ENCODE measurements around the gene GLI3. TPM values are rescaled to one million over a fixed set of nuclear protein-coding genes. Genes with fewer than 3 reads are reported as not detected.
A peak's percentile ranks its signal among the peaks of the same experiment; 100 is the strongest.

The GLI3 gene
- total RNA-seq, 4 donors from 2014 or later: 3.0 to 9.0 (median 4.2) TPM

- H3K27me3 ChIP-seq: no peaks in the 10 kb centered on the region
- TF ChIP-seq CTCF (IDR thresholded peaks at IDR 0.05): no peak
- TF ChIP-seq POLR2A (IDR thresholded peaks at IDR 0.05): no peak
- 75 to 84% methylated on average over 5 of the region's 5 CpGs for WGBS, 2 donors
- DNase-seq: no peak
- H3K4me3 ChIP-seq: no peak overlapping the region
- H3K9me3 ChIP-seq: no peaks in the 10 kb centered on the region
- no peak overlapping the region for H3K27ac ChIP-seq
- H3K36me3 ChIP-seq: no peaks in the 10 kb centered on the region
- peaks cover 0 to 9% (median 0%) of the 10 kb centered on the region in 3 donors for H3K4me1 ChIP-seq
- intact Hi-C loops (cut with DNase I): no loop called here
Measured at GRCh38 chr7:41918597-41918996, 318.4 kb downstream of the GLI3 start.

DNA sequence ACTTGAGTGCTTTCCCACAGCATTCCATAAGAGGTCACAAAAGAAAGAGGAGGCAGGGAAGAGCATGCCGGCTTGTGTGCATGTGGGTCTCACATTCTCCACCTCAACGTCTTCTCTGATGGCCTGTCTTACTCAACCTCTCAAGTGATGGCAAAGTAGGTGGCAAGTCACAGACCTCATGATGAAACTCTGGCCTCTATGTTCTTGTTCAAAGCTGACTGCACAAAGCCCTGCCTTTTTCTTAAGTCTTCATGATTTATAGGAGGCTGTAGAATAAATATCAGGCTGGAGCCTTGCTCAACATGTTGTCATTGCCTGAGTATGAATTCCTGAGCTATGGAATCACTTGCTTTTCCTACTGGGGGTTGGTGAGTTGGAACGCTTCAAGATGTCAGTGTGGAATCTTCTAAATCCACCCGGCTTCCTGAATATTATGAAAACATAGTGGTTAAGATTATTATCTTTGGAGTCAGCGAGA lies 320.5 kb downstream of the GLI3 start:
- Histone ChIP-seq H3K4me3 (no peak overlapping the region), H3K27me3 (no peaks in the 10 kb centered on the region), H3K36me3 (no peaks in the 10 kb centered on the region), H3K27ac (peak overlapping the region in 3 of 4 donors; percentile 58 to 63 (median 62)), H3K4me1 (peaks cover 0 to 9% (median 0%) of the 10 kb centered on the region in 3 donors), H3K9me3 (no peaks in the 10 kb centered on the region)
- DNase-seq: no peak
- TF ChIP-seq POLR2A (IDR thresholded peaks at IDR 0.05): no peak
- no peak for TF ChIP-seq CTCF (IDR thresholded peaks at IDR 0.05)
- intact Hi-C loops (cut with DNase I): no loop called here
- WGBS, 2 donors: 42 to 53% methylated on average over 5 of the region's 5 CpGs

GRCh38 chr7:41915871-41916270 lies 321.1 kb downstream of the GLI3 start:
- no peak overlapping the region for H3K4me3 ChIP-seq
- WGBS, 2 donors: 67 to 95% methylated on average over 1 of the region's 1 CpG
- H3K4me1 ChIP-seq: peaks cover 0 to 9% (median 0%) of the 10 kb centered on the region in 3 donors
- TF ChIP-seq POLR2A (IDR thresholded peaks at IDR 0.05): no peak
- TF ChIP-seq CTCF (IDR thresholded peaks at IDR 0.05): no peak
- DNase-seq: no peak
- no peaks in the 10 kb centered on the region for H3K36me3 ChIP-seq
- peak overlapping the region in 3 of 4 donors; percentile 58 to 63 (median 62) for H3K27ac ChIP-seq
- H3K27me3 ChIP-seq: no peaks in the 10 kb centered on the region
- intact Hi-C loops (cut with DNase I): no loop called here
- no peaks in the 10 kb centered on the region for H3K9me3 ChIP-seq

DNA sequence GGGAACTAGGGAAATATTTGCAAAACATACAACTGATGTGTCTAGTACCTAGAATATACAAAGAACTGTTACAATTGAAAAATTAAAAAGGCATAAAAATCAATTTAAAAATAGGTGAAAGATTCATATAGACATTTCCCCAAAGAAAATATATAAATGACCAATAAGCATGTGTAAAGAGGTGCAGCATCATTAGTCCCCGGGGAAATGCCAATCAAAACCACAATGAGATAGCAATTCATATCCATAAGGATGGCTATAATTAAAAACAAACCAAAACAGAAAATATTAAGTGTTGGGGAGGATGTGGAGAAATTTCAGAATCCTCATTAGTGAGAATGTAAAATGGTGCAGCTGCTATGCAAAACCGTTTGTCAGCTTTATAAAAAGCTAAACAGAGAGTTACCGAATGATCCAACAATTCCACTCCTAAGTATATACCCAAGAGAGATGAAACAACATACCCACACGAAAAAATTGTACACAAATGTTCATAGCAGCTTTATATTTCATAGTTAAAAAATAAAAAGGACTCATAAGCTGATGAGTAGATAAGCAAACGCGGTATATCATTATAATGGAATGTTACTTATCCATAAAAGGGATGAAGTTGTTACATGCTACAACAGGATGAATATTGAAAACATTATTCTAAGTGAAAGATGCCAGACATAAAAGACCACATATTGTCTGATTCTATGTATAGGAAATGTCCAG lies 324.0 kb downstream of the GLI3 start:
- TF ChIP-seq POLR2A (IDR thresholded peaks at IDR 0.05): no peak
- no peak for TF ChIP-seq CTCF (IDR thresholded peaks at IDR 0.05)
- H3K4me1 ChIP-seq: peaks cover 0 to 7% (median 0%) of the 10 kb centered on the region in 3 donors
- no peak for DNase-seq
- intact Hi-C loops (cut with DNase I): no loop called here
- H3K27ac ChIP-seq: no peak overlapping the region
- no peaks in the 10 kb centered on the region for H3K36me3 ChIP-seq
- no peak overlapping the region for H3K4me3 ChIP-seq
- no peaks in the 10 kb centered on the region for H3K27me3 ChIP-seq
- H3K9me3 ChIP-seq: no peaks in the 10 kb centered on the region
- WGBS, 2 donors: 52 to 60% methylated on average over 6 of the region's 6 CpGs

DNA sequence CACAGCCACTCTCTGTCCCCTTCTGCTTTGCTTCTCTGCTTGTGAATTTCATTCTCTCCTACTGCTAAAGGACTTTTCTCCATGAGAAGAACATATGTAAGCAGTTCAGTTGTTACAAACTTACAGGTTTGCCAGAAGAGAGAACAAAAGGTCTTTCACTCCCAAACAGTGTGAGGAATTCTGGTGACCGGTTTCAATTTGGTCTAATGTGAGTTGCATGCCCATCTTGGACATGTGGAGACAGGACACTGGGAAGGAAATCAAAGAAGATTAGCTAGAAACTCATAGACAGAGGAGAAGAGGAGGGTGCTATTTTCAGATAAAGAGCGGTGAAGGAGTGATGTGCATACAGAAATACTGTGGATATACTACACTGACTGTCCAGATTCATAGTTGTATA lies 324.6 kb downstream of the GLI3 start:
- TF ChIP-seq POLR2A (IDR thresholded peaks at IDR 0.05) (no peak), CTCF (IDR thresholded peaks at IDR 0.05) (no peak)
- WGBS, 2 donors: 45 to 55% methylated on average over 2 of the region's 2 CpGs
- H3K4me1 ChIP-seq: peaks cover 0 to 7% (median 0%) of the 10 kb centered on the region in 3 donors
- H3K36me3 ChIP-seq: no peaks in the 10 kb centered on the region
- H3K27ac ChIP-seq: no peak overlapping the region
- DNase-seq: no peak
- intact Hi-C loops (cut with DNase I): no loop called here
- H3K4me3 ChIP-seq: no peak overlapping the region
- no peaks in the 10 kb centered on the region for H3K9me3 ChIP-seq
- H3K27me3 ChIP-seq: no peaks in the 10 kb centered on the region
